CD14-positive monocyte (primary cell): ENCODE results near the gene SPTBN4. TPM values are rescaled to one million over a fixed set of nuclear protein-coding genes. Genes with fewer than 3 reads are reported as not detected.

Experiments
- DNase-seq, 3 donors: peaks; one replicate each; pipeline ENCODE4 v3.0.0-alpha.2; 2011 to 2022
- H2AFZ ChIP-seq: 2 replicates; pipeline ENCODE4 v1.6.0; 2012; ENCODE audit warnings: mild to moderate bottlenecking, low read depth, low read length, inconsistent platforms; ENCODE audit not compliant: insufficient read depth, poor library complexity, severe bottlenecking
- H3K27ac ChIP-seq, 2 donors: 1 replicate in 1 of 2; 2 replicates in 1 of 2; pipeline ENCODE4 v1.5.1; 2012 to 2013; ENCODE audit warnings: low read length in 2 of 2, control low read depth in 1 of 2, inconsistent platforms in 1 of 2, low read depth in 1 of 2, mild to moderate bottlenecking in 1 of 2
- H3K27me3 ChIP-seq, 2 donors: one replicate each; pipeline versions ENCODE4 v1.6.0 to v1.6.1; 2011 to 2013; ENCODE audit warnings: low read length in 2 of 2; ENCODE audit not compliant: control insufficient read depth in 2 of 2, insufficient read depth in 2 of 2
- H3K36me3 ChIP-seq, 2 donors: replicated peaks in 1 of 2; 1 replicate in 1 of 2; 2 replicates in 1 of 2; pipeline versions ENCODE4 v1.5.1 to v1.6.1; 2012 to 2013; ENCODE audit warnings: low read length in 2 of 2, control low read depth in 1 of 2, inconsistent platforms in 1 of 2, mild to moderate bottlenecking in 1 of 2; ENCODE audit not compliant: insufficient read depth in 2 of 2, control insufficient read depth in 1 of 2
- H3K4me1 ChIP-seq, 2 donors: 1 replicate in 1 of 2; 2 replicates in 1 of 2; pipeline versions ENCODE4 v1.5.1 to v1.6.1; 2012 to 2013; ENCODE audit warnings: low read length in 2 of 2, control low read depth in 1 of 2, inconsistent platforms in 1 of 2, mild to moderate bottlenecking in 1 of 2, moderate library complexity in 1 of 2; ENCODE audit not compliant: insufficient read depth in 2 of 2, control insufficient read depth in 1 of 2
- H3K4me2 ChIP-seq: replicated peaks from 2 replicates; pipeline ENCODE3; 2012; ENCODE audit warnings: low read length, moderate library complexity, mild to moderate bottlenecking; ENCODE audit not compliant: poor library complexity, severe bottlenecking; ENCODE audit errors: extremely low read depth
- H3K4me3 ChIP-seq, 3 experiments: fragments of 200-600 bp in 1 of 3; sonication (generic) in 1 of 3; replicated peaks in 1 of 3; 1 replicate in 2 of 3; 2 replicates in 1 of 3; pipeline ENCODE4 v1.5.1; 2011 to 2013; ENCODE audit warnings: low read length in 3 of 3, mild to moderate bottlenecking in 3 of 3, control low read depth in 2 of 3, low read depth in 2 of 3, inconsistent platforms in 1 of 3, moderate library complexity in 1 of 3
- H3K79me2 ChIP-seq: 2 replicates; pipeline ENCODE4 v1.6.0; 2012; ENCODE audit warnings: mild to moderate bottlenecking, control low read depth, inconsistent platforms, low read length, moderate library complexity; ENCODE audit not compliant: insufficient read depth
- H3K9ac ChIP-seq: 2 replicates; pipeline ENCODE4 v1.6.0; 2017; ENCODE audit warnings: low read length, mild to moderate bottlenecking; ENCODE audit not compliant: insufficient read depth, poor library complexity, severe bottlenecking
- H3K9me3 ChIP-seq, 2 donors: replicated peaks in 1 of 2; 1 replicate in 1 of 2; 2 replicates in 1 of 2; pipeline versions ENCODE4 v1.5.1 to v1.6.1; 2012 to 2013; ENCODE audit warnings: low read length in 2 of 2, control low read depth in 1 of 2; ENCODE audit not compliant: control insufficient read depth in 1 of 2, insufficient read depth in 1 of 2
- H4K20me1 ChIP-seq: 2 replicates; pipeline ENCODE4 v1.6.0; 2012; ENCODE audit warnings: mild to moderate bottlenecking, low read length, control low read depth, moderate library complexity; ENCODE audit not compliant: insufficient read depth
- H3K27ac Mint-ChIP-seq, 7 donors: one replicate each; pipeline ENCODE4 v1.8.0; 2020; ENCODE audit warnings: mild to moderate bottlenecking in 7 of 7, mixed read lengths in 7 of 7, moderate library complexity in 6 of 7, inconsistent platforms in 2 of 7
- H3K27me3 Mint-ChIP-seq, 3 donors: one replicate each; pipeline ENCODE4 v1.8.0; 2021 to 2022; ENCODE audit warnings: low read depth in 3 of 3, mild to moderate bottlenecking in 3 of 3, mixed read lengths in 3 of 3, moderate library complexity in 3 of 3, inconsistent platforms in 1 of 3
- H3K36me3 Mint-ChIP-seq, 2 donors: one replicate each; pipeline ENCODE4 v1.8.0; 2020; ENCODE audit warnings: mixed read lengths in 2 of 2, inconsistent platforms in 1 of 2, mild to moderate bottlenecking in 1 of 2
- H3K4me1 Mint-ChIP-seq: one replicate; pipeline ENCODE4 v1.8.0; 2020; ENCODE audit warnings: mild to moderate bottlenecking, mixed read lengths
- H3K4me3 Mint-ChIP-seq, 2 donors: one replicate each; pipeline ENCODE4 v1.8.0; 2020; ENCODE audit warnings: mild to moderate bottlenecking in 2 of 2, mixed read lengths in 2 of 2, moderate library complexity in 1 of 2
- H3K9me3 Mint-ChIP-seq, 7 donors: one replicate each; pipeline ENCODE4 v1.8.0; 2020 to 2022; ENCODE audit warnings: mixed read lengths in 7 of 7, mild to moderate bottlenecking in 6 of 7, moderate library complexity in 6 of 7, inconsistent platforms in 2 of 7
- CTCF ChIP-seq: fragments of 200-600 bp; IDR thresholded peaks from one replicate; pipeline ENCODE4 v1.8.0; 2022; ENCODE audit warnings: antibody characterized with exemption, mild to moderate bottlenecking
- WGBS: methylation state at CpG from one replicate; pipeline ENCODE4 v1.1.5; 2013; ENCODE audit warnings: missing lambda C conversion rate; ENCODE audit not compliant: insufficient coverage; 5-methylcytosine and 5-hydroxymethylcytosine counted together
- intact Hi-C, 2 donors: fragments of 100-400 bp; cut with micrococcal nuclease; formaldehyde crosslinking; loops; one replicate each; pipeline versions ENCODE4 v1.15.0 to v1.15.1; 2023
- polyA plus RNA-seq, 3 donors: library from polyadenylated mRNA; depleted of rRNA in 1 of 3; unstranded in 2 of 3; stranded (reverse) in 1 of 3; fragments of 300-500 nt in 2 of 3; fragments of >200 nt in 1 of 3; fragmentation: Illumina TruSeq in 2 of 3; gene quantifications; 1 replicate in 2 of 3; 2 replicates in 1 of 3; pipeline ENCODE4 v1.2.3, GENCODE V29; 2012 to 2021

SPTBN4 gene
- polyA plus RNA-seq, 3 donors = 0.07 TPM; not detected in 2

GRCh38 chr19:40492274-40492673 lies 25.5 kb downstream of the SPTBN4 start:
- H2AFZ ChIP-seq = no peak overlapping the region
- peaks cover 22 to 56% (median 30%) of the 10 kb centered on the region in 3 donors for H3K27me3 Mint-ChIP-seq
- H3K27ac Mint-ChIP-seq = no peak overlapping the region
- TF ChIP-seq CTCF = no peak
- DNase-seq = no peak
- H3K36me3 ChIP-seq = no peaks in the 10 kb centered on the region
- H3K4me3 Mint-ChIP-seq = no peak overlapping the region
- intact Hi-C loops = no loop called here
- H3K27me3 ChIP-seq = peaks cover 0 to 6% of the 10 kb centered on the region in 2 donors
- no peak overlapping the region for H3K4me3 ChIP-seq
- peaks cover 0 to 21% (median 7%) of the 10 kb centered on the region in 7 donors for H3K9me3 Mint-ChIP-seq
- no peak overlapping the region for H3K4me2 ChIP-seq
- 100% methylated on average over 3 of the region's 3 CpGs for WGBS
- H3K9me3 ChIP-seq = peaks cover 0 to 6% of the 10 kb centered on the region in 2 donors
- no peak overlapping the region for H3K9ac ChIP-seq
- no peaks in the 10 kb centered on the region for H3K79me2 ChIP-seq
- no peaks in the 10 kb centered on the region for H3K36me3 Mint-ChIP-seq
- H3K27ac ChIP-seq = no peak overlapping the region
- no peaks in the 10 kb centered on the region for H4K20me1 ChIP-seq
- H3K4me1 ChIP-seq = peaks cover 12% of the 10 kb centered on the region in 2 donors
- H3K4me1 Mint-ChIP-seq = peaks cover 13% of the 10 kb centered on the region

GRCh38 chr19:40493778-40494177 lies 27.0 kb downstream of the SPTBN4 start:
- H3K27me3 ChIP-seq = peaks cover 0 to 3% of the 10 kb centered on the region in 2 donors
- H4K20me1 ChIP-seq = no peaks in the 10 kb centered on the region
- Mint-ChIP-seq H3K4me1 (peaks cover 6% of the 10 kb centered on the region), H3K36me3 (no peaks in the 10 kb centered on the region), H3K27ac (no peak overlapping the region), H3K4me3 (no peak overlapping the region), H3K9me3 (peaks cover 0 to 17% (median 7%) of the 10 kb centered on the region in 7 donors), H3K27me3 (peaks cover 14 to 43% (median 19%) of the 10 kb centered on the region in 3 donors)
- no peak overlapping the region for H2AFZ ChIP-seq
- H3K9me3 ChIP-seq = peaks cover 0 to 6% of the 10 kb centered on the region in 2 donors
- H3K9ac ChIP-seq = no peak overlapping the region
- H3K4me1 ChIP-seq = peaks cover 0 to 8% of the 10 kb centered on the region in 2 donors
- no peak for DNase-seq
- no peak overlapping the region for H3K4me3 ChIP-seq
- no peaks in the 10 kb centered on the region for H3K79me2 ChIP-seq
- intact Hi-C loops = no loop called here
- H3K4me2 ChIP-seq = no peak overlapping the region
- no peak overlapping the region for H3K27ac ChIP-seq
- TF ChIP-seq CTCF = no peak
- H3K36me3 ChIP-seq = no peaks in the 10 kb centered on the region
- WGBS = no CpG with 5 or more reads among the region's 4 CpGs
